Ovary (tissue), 9 donors: ENCODE data around the gene JADE3. TPM values are rescaled to one million over a fixed set of nuclear protein-coding genes. Genes with fewer than 3 reads are reported as not detected.

Source experiments
- DNase-seq, 5 donors: peaks; one replicate each; pipeline ENCODE4 v3.0.0-alpha.2; 2019 to 2020
- H3K27ac ChIP-seq, 2 donors: fragments of 200-600 bp; one replicate each; pipeline versions ENCODE4 v1.5.1 to v1.8.0; 2019 to 2022
- H3K27me3 ChIP-seq: fragments of 200-600 bp; one replicate; pipeline ENCODE4 v1.8.0; 2022
- H3K36me3 ChIP-seq: fragments of 200-600 bp; sonication (generic); one replicate; pipeline ENCODE4 v1.5.1; 2019
- H3K4me1 ChIP-seq: one replicate; pipeline ENCODE4 v1.8.1; 2013; ENCODE audit warnings: mild to moderate bottlenecking, moderate library complexity; ENCODE audit not compliant: insufficient read depth
- H3K4me3 ChIP-seq: fragments of 200-600 bp; sonication (generic); one replicate; pipeline ENCODE4 v1.5.1; 2017
- H3K9me3 ChIP-seq, 2 donors: fragments of 200-600 bp in 1 of 2; sonication (generic) in 1 of 2; one replicate each; pipeline versions ENCODE4 v1.5.1 to v1.8.1; 2013 to 2019; ENCODE audit warnings: mild to moderate bottlenecking in 1 of 2, moderate library complexity in 1 of 2
- CTCF ChIP-seq, 3 donors: fragments of 450-650 bp in 2 of 3; fragments of 200-600 bp in 1 of 3; IDR thresholded peaks; one replicate each; pipeline versions ENCODE4 v1.5.1 to v1.8.0; 2016 to 2022; ENCODE audit warnings: antibody characterized with exemption in 3 of 3, mild to moderate bottlenecking in 1 of 3
- EP300 ChIP-seq: sonication (generic); formaldehyde crosslinking; IDR thresholded peaks from one replicate; pipeline ENCODE4 v1.6.1; 2017; ENCODE audit warnings: antibody characterized with exemption
- POLR2A ChIP-seq: fragments of 450-650 bp; IDR thresholded peaks from one replicate; pipeline ENCODE4 v1.6.1; 2017; ENCODE audit warnings: antibody characterized with exemption, mild to moderate bottlenecking, moderate library complexity
- WGBS, 3 donors: extraction: QIAGEN DNeasy Blood & Tissue Kit in 1 of 3; methylation state at CpG; one replicate each; pipeline versions ENCODE4 v1.1.5 to v1.1.7; 2013 to 2017; 5-methylcytosine and 5-hydroxymethylcytosine counted together
- intact Hi-C, 4 donors: fragments of 100-400 bp; cut with DNase I; formaldehyde crosslinking; loops; one replicate each; pipeline versions ENCODE4 v1.11.0 to v1.15.1; 2022 to 2023
- polyA plus RNA-seq, 2 donors: library from polyadenylated mRNA; stranded (reverse); fragments of 200-250 nt in 1 of 2; fragments of 350-450 nt in 1 of 2; fragmentation: Illumina TruSeq in 1 of 2; extraction: RNeasy Lipid Tissue Mini Kit (QIAGEN cat#74804) in 1 of 2; gene quantifications; one replicate each; pipeline ENCODE4 v1.2.3, GENCODE V29; 2013 to 2014
- total RNA-seq, 7 donors: library from RNA; depleted of rRNA in 2 of 7; stranded (reverse); fragments of >200 nt in 2 of 7; fragmentation: NEBNext Ultra II Directional in 3 of 7; extraction: Animal tissue kit (Norgen Biotek cat#: 25700) in 3 of 7; gene quantifications; one replicate each; pipeline versions ENCODE4 v1.1.0 to v1.2.4, GENCODE V29; 2016 to 2023
- donor health status: DM: no; HTN: no; CAD: no; lungs with moderate emphysema.
- donor health status: DM: no; HTN: no; CAD: no.
- donor health status: Bipolar disorder and iron deficiency.
- donor health status: DM: yes; HTN: yes; CAD: no.
- donor health status: DM: no; HTN: no; CAD: no.
- donor health status: DM: yes; HTN: yes; CAD: no.

The JADE3 gene
- total and polyA plus RNA-seq, 9 donors, result 5.2 to 27.8 (median 9.7) TPM

GRCh38 chrX:47080215-47080914 is 168.1 kb downstream of the JADE3 start:
- Histone ChIP-seq H3K4me3 (no peak overlapping the region), H3K27me3 (no peaks in the 10 kb centered on the region), H3K27ac (no peak overlapping the region), H3K9me3 (no peaks in the 10 kb centered on the region), H3K36me3 (no peaks in the 10 kb centered on the region), H3K4me1 (no peaks in the 10 kb centered on the region)
- WGBS, 3 donors, result 65 to 71% (median 68%) methylated on average over 9 of the region's 9 CpGs
- intact Hi-C loops, result no loop called here
- TF ChIP-seq EP300 (no peak), POLR2A (no peak), CTCF (IDR thresholded peaks at IDR 0.05) (no peak)
- no peak for DNase-seq

GRCh38 chrX:47080915-47081236 is 168.7 kb downstream of the JADE3 start:
- no peak overlapping the region for H3K4me3 ChIP-seq
- no peaks in the 10 kb centered on the region for H3K36me3 ChIP-seq
- no peaks in the 10 kb centered on the region for H3K4me1 ChIP-seq
- H3K9me3 ChIP-seq, result no peaks in the 10 kb centered on the region
- DNase-seq, result no peak
- H3K27ac ChIP-seq, result no peak overlapping the region
- intact Hi-C loops, result no loop called here
- no peaks in the 10 kb centered on the region for H3K27me3 ChIP-seq
- no peak for TF ChIP-seq POLR2A
- TF ChIP-seq EP300, result no peak
- no peak for TF ChIP-seq CTCF (IDR thresholded peaks at IDR 0.05)
- 72 to 83% (median 77%) methylated on average over 5 of the region's 5 CpGs for WGBS, 3 donors

- Histone ChIP-seq H3K9me3 (no peaks in the 10 kb centered on the region), H3K36me3 (no peaks in the 10 kb centered on the region), H3K27ac (no peak overlapping the region), H3K4me1 (no peaks in the 10 kb centered on the region), H3K27me3 (no peaks in the 10 kb centered on the region), H3K4me3 (no peak overlapping the region)
- 19 to 25% (median 23%) methylated on average over 4 of the region's 4 CpGs for WGBS, 3 donors
- no peak for TF ChIP-seq EP300
- no peak for TF ChIP-seq CTCF (IDR thresholded peaks at IDR 0.05)
- TF ChIP-seq POLR2A, result no peak
- peak in 1 of 5 donors; percentile 23 for DNase-seq
- intact Hi-C loops, result loop anchor here in 1 of 4 donors (5.0 kb wide), 1 partner anchor 189 kb away; no protein-coding TSS in a partner anchor
Observed at GRCh38 chrX:47091149-47091775, 179.0 kb downstream of the JADE3 start.

DNA sequence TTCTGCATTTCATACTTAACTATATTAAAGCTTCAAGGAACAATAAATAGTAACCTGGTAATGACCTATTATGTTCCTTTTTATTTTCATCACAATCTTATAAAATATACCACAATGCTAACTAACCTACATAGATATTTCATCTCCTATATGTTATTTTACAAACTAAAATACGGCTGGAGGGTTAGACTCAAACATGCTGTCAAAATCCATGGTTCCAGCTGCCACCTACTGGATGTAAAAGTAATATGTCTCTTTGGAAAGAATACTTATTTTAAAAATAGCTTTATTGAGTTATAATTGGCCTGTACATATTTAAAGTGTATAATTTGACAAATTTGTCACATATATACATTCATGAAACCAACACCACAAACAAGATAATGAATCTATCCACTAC is 181.0 kb downstream of the JADE3 start:
- H3K9me3 ChIP-seq, result no peaks in the 10 kb centered on the region
- intact Hi-C loops, result loop anchor here in 1 of 4 donors (5.0 kb wide), 1 partner anchor 191 kb away; no protein-coding TSS in a partner anchor
- no peaks in the 10 kb centered on the region for H3K27me3 ChIP-seq
- H3K36me3 ChIP-seq, result no peaks in the 10 kb centered on the region
- DNase-seq, result no peak
- H3K4me3 ChIP-seq, result no peak overlapping the region
- no peaks in the 10 kb centered on the region for H3K4me1 ChIP-seq
- H3K27ac ChIP-seq, result no peak overlapping the region
- TF ChIP-seq POLR2A, result no peak
- peak in 2 of 3 donors; percentile 44 to 57 for TF ChIP-seq CTCF (IDR thresholded peaks at IDR 0.05)
- TF ChIP-seq EP300, result no peak
- 3 to 6% (median 4%) methylated on average over 1 of the region's 1 CpG for WGBS, 3 donors
